OCI-LY1 (cell line): ENCODE results near the gene GLMN.

ENCODE experiments used
- H2AFZ ChIP-seq: fragments of 200-600 bp; sonication (generic), shearing (Covaris generic); 2 replicates; pipeline ENCODE4 v1.6.0; 2014; ENCODE audit warnings: antibody characterized with exemption, mild to moderate bottlenecking, low read length
- H3F3A ChIP-seq: fragments of 200-600 bp; sonication (generic), shearing (Covaris generic); 2 replicates; pipeline ENCODE4 v1.6.0; 2014; ENCODE audit warnings: mild to moderate bottlenecking, antibody characterized with exemption, low read length, moderate library complexity; ENCODE audit not compliant: insufficient read depth
- H3K27ac ChIP-seq: fragments of 200-600 bp; sonication (generic); 2 replicates; pipeline ENCODE4 v1.5.1; 2014; ENCODE audit warnings: low read length, mixed run types, mild to moderate bottlenecking, low read depth; ENCODE audit not compliant: poor library complexity, severe bottlenecking
- H3K27me3 ChIP-seq: fragments of 200-600 bp; sonication (generic); 2 replicates; pipeline ENCODE4 v1.6.0; 2014; ENCODE audit warnings: antibody characterized with exemption, mild to moderate bottlenecking, low read length, moderate library complexity; ENCODE audit not compliant: insufficient read depth
- H3K36me3 ChIP-seq: fragments of 200-600 bp; sonication (generic); 2 replicates; pipeline ENCODE4 v1.6.1; 2014; ENCODE audit warnings: mild to moderate bottlenecking, antibody characterized with exemption, low read length, moderate library complexity, mixed read lengths; ENCODE audit not compliant: insufficient read depth
- H3K4me1 ChIP-seq: fragments of 200-600 bp; sonication (generic); 2 replicates; pipeline ENCODE4 v1.5.1; 2014; ENCODE audit warnings: mild to moderate bottlenecking, low read length, moderate library complexity; ENCODE audit not compliant: insufficient read depth, severe bottlenecking
- H3K4me2 ChIP-seq: fragments of 200-600 bp; sonication (generic), shearing (Covaris generic); 2 replicates; pipeline ENCODE4 v1.6.1; 2014; ENCODE audit warnings: low read length
- H3K4me3 ChIP-seq: fragments of 200-600 bp; sonication (generic); 2 replicates; pipeline ENCODE4 v1.5.1; 2014; ENCODE audit warnings: low read length, low read depth, mild to moderate bottlenecking, mixed read lengths; ENCODE audit not compliant: poor library complexity, severe bottlenecking
- H3K79me2 ChIP-seq: fragments of 200-600 bp; shearing (Covaris generic); 2 replicates; pipeline ENCODE4 v1.6.1; 2016; ENCODE audit warnings: mixed run types, low read length, mixed read lengths; ENCODE audit not compliant: insufficient read depth
- H3K9ac ChIP-seq: fragments of 200-600 bp; sonication (generic), shearing (Covaris generic); 2 replicates; pipeline ENCODE4 v1.6.1; 2014; ENCODE audit warnings: mild to moderate bottlenecking, low read length, mixed read lengths
- H3K9me2 ChIP-seq: fragments of 200-600 bp; sonication (generic), shearing (Covaris generic); 2 replicates; pipeline ENCODE4 v1.6.1; 2014; ENCODE audit warnings: low read depth, mild to moderate bottlenecking, low read length, mixed read lengths
- H3K9me3 ChIP-seq: fragments of 200-600 bp; shearing (Covaris generic); 2 replicates; pipeline ENCODE4 v1.6.1; 2014; ENCODE audit warnings: low read length, mixed read lengths
- H4K20me1 ChIP-seq: fragments of 200-600 bp; sonication (generic), shearing (Covaris generic); 2 replicates; pipeline ENCODE4 v1.6.0; 2016; ENCODE audit warnings: mild to moderate bottlenecking, low read length; ENCODE audit not compliant: insufficient read depth
- CTCF ChIP-seq: fragments of 200-600 bp; sonication (generic), shearing (Covaris generic); IDR thresholded peaks from 2 replicates; pipeline ENCODE4 v1.5.1; 2017; ENCODE audit warnings: mild to moderate bottlenecking, antibody characterized with exemption, low read length, moderate library complexity, mixed read lengths
- EZH2 ChIP-seq: fragments of 200-600 bp; sonication (generic), shearing (Covaris generic); IDR thresholded peaks from 2 replicates; pipeline ENCODE4 v1.8.0; 2017; ENCODE audit warnings: borderline replicate concordance, mixed run types, mild to moderate bottlenecking, antibody characterized with exemption, low read length, moderate library complexity, mixed read lengths

GLMN gene

GRCh38 chr1:92329347-92330129 is 30.8 kb upstream of the GLMN start:
- Histone ChIP-seq H3K9me3 (peaks cover 2% of the 10 kb centered on the region; the same call in 1 of the 2 replicates), H2AFZ (no peak overlapping the region), H3K4me2 (no peak overlapping the region), H3K36me3 (peaks cover 48% of the 10 kb centered on the region), H3K4me1 (no peaks in the 10 kb centered on the region), H3K27me3 (no peaks in the 10 kb centered on the region), H3K9me2 (no peaks in the 10 kb centered on the region), H3K9ac (no peak overlapping the region), H4K20me1 (no peaks in the 10 kb centered on the region), H3F3A (no peaks in the 10 kb centered on the region), H3K79me2 (no peaks in the 10 kb centered on the region), H3K4me3 (no peak overlapping the region), H3K27ac (no peak overlapping the region)
- TF ChIP-seq EZH2: no peak
- TF ChIP-seq CTCF: no peak

GRCh38 chr1:92327794-92328193 is 29.0 kb upstream of the GLMN start:
- H2AFZ ChIP-seq: no peak overlapping the region
- no peaks in the 10 kb centered on the region for H3K79me2 ChIP-seq
- no peak for TF ChIP-seq EZH2
- no peak for TF ChIP-seq CTCF
- no peaks in the 10 kb centered on the region for H4K20me1 ChIP-seq
- no peaks in the 10 kb centered on the region for H3F3A ChIP-seq
- no peak overlapping the region for H3K9ac ChIP-seq
- H3K9me3 ChIP-seq: peaks cover 2% of the 10 kb centered on the region; the same call in 1 of the 2 replicates
- H3K4me3 ChIP-seq: no peak overlapping the region
- no peaks in the 10 kb centered on the region for H3K9me2 ChIP-seq
- H3K27ac ChIP-seq: no peak overlapping the region
- H3K4me2 ChIP-seq: no peak overlapping the region
- no peaks in the 10 kb centered on the region for H3K4me1 ChIP-seq
- H3K36me3 ChIP-seq: peaks cover 52% of the 10 kb centered on the region
- no peaks in the 10 kb centered on the region for H3K27me3 ChIP-seq

- no peak overlapping the region for H3K27ac ChIP-seq
- no peaks in the 10 kb centered on the region for H3F3A ChIP-seq
- no peaks in the 10 kb centered on the region for H3K9me2 ChIP-seq
- H3K4me2 ChIP-seq: no peak overlapping the region
- H3K9ac ChIP-seq: no peak overlapping the region
- H3K27me3 ChIP-seq: no peaks in the 10 kb centered on the region
- no peaks in the 10 kb centered on the region for H3K79me2 ChIP-seq
- H3K4me3 ChIP-seq: no peak overlapping the region
- no peaks in the 10 kb centered on the region for H3K4me1 ChIP-seq
- H2AFZ ChIP-seq: no peak overlapping the region
- peaks cover 52% of the 10 kb centered on the region for H3K36me3 ChIP-seq
- peaks cover 2% of the 10 kb centered on the region; the same call in 1 of the 2 replicates for H3K9me3 ChIP-seq
- H4K20me1 ChIP-seq: no peaks in the 10 kb centered on the region
- TF ChIP-seq EZH2: no peak
- no peak for TF ChIP-seq CTCF
Measured at GRCh38 chr1:92326681-92327080, 27.9 kb upstream of the GLMN start.
